Measurements from ENCODE around the gene WIZ. TPM values are rescaled to one million over a fixed set of nuclear protein-coding genes. Genes with fewer than 3 reads are reported as not detected.
A peak's percentile ranks its signal among the peaks of the same experiment; 100 is the strongest.

WIZ gene
- total RNA-seq, 2 donors from 2014 or later: 38.0 to 38.6 TPM

GRCh38 chr19:15404097-15404779 lies 45.5 kb downstream of the WIZ start:
- H3K36me3 Mint-ChIP-seq (ENCODE audit: low read depth): peaks cover 54% of the 10 kb centered on the region
- peaks cover 57% of the 10 kb centered on the region for H3K36me3 ChIP-seq (ENCODE audit: control insufficient read depth, insufficient read depth, low read length)
- no peaks in the 10 kb centered on the region for H3K27me3 ChIP-seq (ENCODE audit: control insufficient read depth, insufficient read depth, low read length, poor library complexity, severe bottlenecking)
- peak overlapping the region; percentile 41 for H3K27ac Mint-ChIP-seq
- no peak overlapping the region for H3K4me3 Mint-ChIP-seq
- H3K9ac ChIP-seq (ENCODE audit: extremely low read depth, low read length, poor library complexity, severe bottlenecking): no peak overlapping the region
- no peak for TF ChIP-seq CTCF (conservative IDR thresholded peaks at IDR 0.05)
- H3K4me1 ChIP-seq (ENCODE audit: control insufficient read depth, insufficient read depth, low read length): peaks cover 10% of the 10 kb centered on the region
- H3K27ac ChIP-seq (ENCODE audit: low read depth, low read length): no peak overlapping the region
- no peaks in the 10 kb centered on the region for H3K9me3 ChIP-seq (ENCODE audit: control insufficient read depth, low read length)
- H3K4me3 ChIP-seq (ENCODE audit: low read length): no peak overlapping the region
- WGBS, 2 experiments (ENCODE audit: insufficient coverage in 1 of 2, insufficient read length in 1 of 2): 94% methylated on average over 6 to 7 of the region's 7 CpGs
- peaks cover 11% of the 10 kb centered on the region for H3K4me1 Mint-ChIP-seq
- DNase-seq: peak; percentile 30
- H3K9me3 Mint-ChIP-seq: no peaks in the 10 kb centered on the region
- H3K27me3 Mint-ChIP-seq (ENCODE audit: insufficient read depth): no peaks in the 10 kb centered on the region

- Histone ChIP-seq H3K9ac (ENCODE audit: extremely low read depth, low read length, poor library complexity, severe bottlenecking) (no peak overlapping the region), H3K4me1 (ENCODE audit: control insufficient read depth, insufficient read depth, low read length) (peaks cover 10% of the 10 kb centered on the region), H3K9me3 (ENCODE audit: control insufficient read depth, low read length) (no peaks in the 10 kb centered on the region), H3K4me3 (ENCODE audit: low read length) (no peak overlapping the region), H3K27ac (ENCODE audit: low read depth, low read length) (no peak overlapping the region), H3K36me3 (ENCODE audit: control insufficient read depth, insufficient read depth, low read length) (peaks cover 56% of the 10 kb centered on the region), H3K27me3 (ENCODE audit: control insufficient read depth, insufficient read depth, low read length, poor library complexity, severe bottlenecking) (no peaks in the 10 kb centered on the region)
- Mint-ChIP-seq H3K27ac (peak overlapping the region; percentile 70), H3K36me3 (ENCODE audit: low read depth) (peaks cover 47% of the 10 kb centered on the region), H3K4me3 (no peak overlapping the region), H3K9me3 (no peaks in the 10 kb centered on the region), H3K27me3 (ENCODE audit: insufficient read depth) (no peaks in the 10 kb centered on the region), H3K4me1 (peaks cover 11% of the 10 kb centered on the region)
- TF ChIP-seq CTCF (conservative IDR thresholded peaks at IDR 0.05): no peak
- WGBS, 2 experiments (ENCODE audit: insufficient coverage in 1 of 2, insufficient read length in 1 of 2): 92 to 95% methylated on average over 6 to 10 of the region's 10 CpGs
- peak; percentile 26 for DNase-seq
These were observed 46.6 kb downstream of the WIZ start for GRCh38 chr19:15403151-15403531.

GRCh38 chr19:15402411-15403150 lies 47.2 kb downstream of the WIZ start:
- H3K4me1 ChIP-seq (ENCODE audit: control insufficient read depth, insufficient read depth, low read length): peaks cover 10% of the 10 kb centered on the region
- Mint-ChIP-seq H3K4me3 (no peak overlapping the region), H3K9me3 (no peaks in the 10 kb centered on the region), H3K4me1 (peaks cover 11% of the 10 kb centered on the region), H3K27me3 (ENCODE audit: insufficient read depth) (no peaks in the 10 kb centered on the region), H3K36me3 (ENCODE audit: low read depth) (peaks cover 47% of the 10 kb centered on the region), H3K27ac (peak overlapping the region; percentile 70)
- TF ChIP-seq CTCF (conservative IDR thresholded peaks at IDR 0.05): no peak
- peaks cover 56% of the 10 kb centered on the region for H3K36me3 ChIP-seq (ENCODE audit: control insufficient read depth, insufficient read depth, low read length)
- no peak overlapping the region for H3K4me3 ChIP-seq (ENCODE audit: low read length)
- WGBS, 2 experiments (ENCODE audit: insufficient coverage in 1 of 2, insufficient read length in 1 of 2): 95% methylated on average over 8 to 15 of the region's 15 CpGs
- no peak overlapping the region for H3K27ac ChIP-seq (ENCODE audit: low read depth, low read length)
- DNase-seq: peak; percentile 38
- no peak overlapping the region for H3K9ac ChIP-seq (ENCODE audit: extremely low read depth, low read length, poor library complexity, severe bottlenecking)
- no peaks in the 10 kb centered on the region for H3K27me3 ChIP-seq (ENCODE audit: control insufficient read depth, insufficient read depth, low read length, poor library complexity, severe bottlenecking)
- no peaks in the 10 kb centered on the region for H3K9me3 ChIP-seq (ENCODE audit: control insufficient read depth, low read length)

Measured in endodermal cell (in vitro differentiated cells).